Ovary (tissue), 3 donors: ENCODE measurements around the gene LSS.

Experiments
- EP300 ChIP-seq: sonication (generic); formaldehyde crosslinking; IDR thresholded peaks from one replicate; pipeline ENCODE4 v1.6.1; 2017; ENCODE audit warnings: antibody characterized with exemption
- POLR2A ChIP-seq: fragments of 450-650 bp; IDR thresholded peaks from one replicate; pipeline ENCODE4 v1.6.1; 2017; ENCODE audit warnings: antibody characterized with exemption, mild to moderate bottlenecking, moderate library complexity
- TF ChIP-seq, protein P1 (sequence below), 3 donors: fragments of 450-650 bp in 2 of 3; fragments of 200-600 bp in 1 of 3; IDR thresholded peaks; one replicate each; pipeline versions ENCODE4 v1.5.1 to v1.8.0; 2016 to 2022; ENCODE audit warnings: antibody characterized with exemption in 3 of 3, mild to moderate bottlenecking in 1 of 3
- donor health status: DM: no; HTN: no; CAD: no.

DNA sequence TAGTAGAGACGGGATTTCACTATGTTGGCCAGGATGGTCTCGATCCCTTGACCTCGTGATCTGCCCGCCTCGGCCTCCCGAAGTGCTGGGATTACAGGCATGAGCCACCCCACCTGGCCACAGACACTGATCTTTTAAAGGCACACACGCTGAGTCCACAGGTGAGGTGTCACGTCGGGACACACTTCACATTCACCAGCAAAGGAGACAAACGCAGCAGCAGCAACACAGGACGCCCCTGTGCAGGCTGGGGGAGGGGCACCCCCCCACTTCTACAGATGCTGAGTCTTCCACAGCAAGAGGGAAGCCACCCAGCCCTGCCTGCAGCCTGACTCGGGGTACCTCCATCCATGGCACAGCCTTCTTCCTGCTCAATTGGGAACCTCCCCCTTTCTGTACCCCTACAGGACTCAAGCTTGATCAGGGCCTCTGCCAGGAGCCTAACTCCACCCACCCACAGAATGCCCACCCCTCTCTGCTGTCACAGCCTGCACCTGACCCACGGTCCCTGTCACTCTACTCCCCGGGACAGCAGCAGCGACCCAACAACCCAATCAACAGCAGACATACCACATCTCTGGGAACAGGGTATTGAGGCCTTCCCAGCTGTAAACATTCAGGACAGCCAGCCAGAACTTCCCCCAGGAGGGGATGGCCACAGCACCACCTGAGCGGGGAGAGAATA lies 9.5 kb downstream of the LSS start:
- TF ChIP-seq, protein P1, sequence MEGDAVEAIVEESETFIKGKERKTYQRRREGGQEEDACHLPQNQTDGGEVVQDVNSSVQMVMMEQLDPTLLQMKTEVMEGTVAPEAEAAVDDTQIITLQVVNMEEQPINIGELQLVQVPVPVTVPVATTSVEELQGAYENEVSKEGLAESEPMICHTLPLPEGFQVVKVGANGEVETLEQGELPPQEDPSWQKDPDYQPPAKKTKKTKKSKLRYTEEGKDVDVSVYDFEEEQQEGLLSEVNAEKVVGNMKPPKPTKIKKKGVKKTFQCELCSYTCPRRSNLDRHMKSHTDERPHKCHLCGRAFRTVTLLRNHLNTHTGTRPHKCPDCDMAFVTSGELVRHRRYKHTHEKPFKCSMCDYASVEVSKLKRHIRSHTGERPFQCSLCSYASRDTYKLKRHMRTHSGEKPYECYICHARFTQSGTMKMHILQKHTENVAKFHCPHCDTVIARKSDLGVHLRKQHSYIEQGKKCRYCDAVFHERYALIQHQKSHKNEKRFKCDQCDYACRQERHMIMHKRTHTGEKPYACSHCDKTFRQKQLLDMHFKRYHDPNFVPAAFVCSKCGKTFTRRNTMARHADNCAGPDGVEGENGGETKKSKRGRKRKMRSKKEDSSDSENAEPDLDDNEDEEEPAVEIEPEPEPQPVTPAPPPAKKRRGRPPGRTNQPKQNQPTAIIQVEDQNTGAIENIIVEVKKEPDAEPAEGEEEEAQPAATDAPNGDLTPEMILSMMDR (IDR thresholded peaks at IDR 0.05) = no peak
- TF ChIP-seq EP300 = no peak
- no peak for TF ChIP-seq POLR2A
